Vagina (tissue), 2 donors: ENCODE measurements around the gene TPRG1L.

Experiments used
- POLR2A ChIP-seq, 2 donors: fragments of 450-650 bp; IDR thresholded peaks; one replicate each; pipeline ENCODE4 v1.6.1; 2017; ENCODE audit warnings: antibody characterized with exemption in 2 of 2, mild to moderate bottlenecking in 2 of 2, moderate library complexity in 2 of 2
- POLR2AphosphoS5 ChIP-seq, 2 donors: sonication (generic); formaldehyde crosslinking; IDR thresholded peaks; one replicate each; pipeline ENCODE4 v1.9.0; 2017; ENCODE audit warnings: antibody characterized with exemption in 2 of 2, mild to moderate bottlenecking in 2 of 2, low read depth in 1 of 2; ENCODE audit not compliant: insufficient read depth in 1 of 2
- TF ChIP-seq, protein P1 (sequence below), 3 experiments: fragments of 450-650 bp in 2 of 3; fragments of 200-600 bp in 1 of 3; sonication (generic) in 1 of 3; IDR thresholded peaks; one replicate each; pipeline ENCODE4 v1.5.1; 2017 to 2019; ENCODE audit warnings: antibody characterized with exemption in 3 of 3, mild to moderate bottlenecking in 2 of 3, moderate library complexity in 2 of 3

DNA sequence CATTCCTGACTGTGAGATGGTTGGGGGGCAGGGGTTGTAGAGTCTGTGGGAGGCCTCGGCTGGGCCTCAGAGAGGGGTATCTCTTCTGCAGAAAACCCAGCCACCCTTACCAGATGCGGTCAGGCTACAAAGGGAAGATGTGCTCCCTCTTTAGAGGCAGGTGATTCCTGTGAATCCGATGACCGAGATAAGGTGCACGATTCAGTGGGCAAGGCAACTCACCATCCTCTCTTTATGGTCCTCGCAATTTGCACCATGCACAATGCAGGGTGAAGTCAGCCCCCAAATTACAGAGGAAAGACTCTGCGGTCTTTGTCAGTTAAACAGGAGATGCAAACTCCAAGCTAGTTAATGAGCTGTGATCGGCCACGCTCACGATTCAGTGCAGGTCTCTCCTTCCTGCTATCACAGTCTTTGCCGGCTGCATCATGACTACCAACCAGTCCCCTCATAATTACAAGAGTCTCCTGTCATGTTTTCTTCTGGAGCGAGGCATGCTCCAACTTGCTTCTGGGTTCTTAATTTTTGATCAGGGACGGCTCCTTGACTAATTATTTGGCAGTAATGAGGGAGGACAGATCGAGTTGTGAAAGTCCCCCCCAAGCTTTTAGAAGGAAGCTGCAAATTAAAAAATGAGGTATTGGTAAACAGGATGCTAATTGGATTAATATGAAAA, 40.0 kb downstream of the TPRG1L start:
- TF ChIP-seq, protein P1, sequence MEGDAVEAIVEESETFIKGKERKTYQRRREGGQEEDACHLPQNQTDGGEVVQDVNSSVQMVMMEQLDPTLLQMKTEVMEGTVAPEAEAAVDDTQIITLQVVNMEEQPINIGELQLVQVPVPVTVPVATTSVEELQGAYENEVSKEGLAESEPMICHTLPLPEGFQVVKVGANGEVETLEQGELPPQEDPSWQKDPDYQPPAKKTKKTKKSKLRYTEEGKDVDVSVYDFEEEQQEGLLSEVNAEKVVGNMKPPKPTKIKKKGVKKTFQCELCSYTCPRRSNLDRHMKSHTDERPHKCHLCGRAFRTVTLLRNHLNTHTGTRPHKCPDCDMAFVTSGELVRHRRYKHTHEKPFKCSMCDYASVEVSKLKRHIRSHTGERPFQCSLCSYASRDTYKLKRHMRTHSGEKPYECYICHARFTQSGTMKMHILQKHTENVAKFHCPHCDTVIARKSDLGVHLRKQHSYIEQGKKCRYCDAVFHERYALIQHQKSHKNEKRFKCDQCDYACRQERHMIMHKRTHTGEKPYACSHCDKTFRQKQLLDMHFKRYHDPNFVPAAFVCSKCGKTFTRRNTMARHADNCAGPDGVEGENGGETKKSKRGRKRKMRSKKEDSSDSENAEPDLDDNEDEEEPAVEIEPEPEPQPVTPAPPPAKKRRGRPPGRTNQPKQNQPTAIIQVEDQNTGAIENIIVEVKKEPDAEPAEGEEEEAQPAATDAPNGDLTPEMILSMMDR (IDR thresholded peaks at IDR 0.05): no peak
- TF ChIP-seq POLR2A (IDR thresholded peaks at IDR 0.05) (no peak), POLR2AphosphoS5 (IDR thresholded peaks at IDR 0.05; ENCODE audit: insufficient read depth in 1 of 2, low read depth in 1 of 2) (no peak)
